Mesendoderm (in vitro differentiated cells): Measurements from ENCODE around the gene FXYD6.

ENCODE experiments used
- DNase-seq: peaks from one replicate; pipeline ENCODE4 v3.0.0; 2013
- H2AK5ac ChIP-seq: 2 replicates; pipeline ENCODE4 v1.6.1; 2013; ENCODE audit warnings: low read length, inconsistent platforms
- H2BK120ac ChIP-seq: 2 replicates; pipeline ENCODE4 v1.6.1; 2013; ENCODE audit warnings: low read depth, mild to moderate bottlenecking, low read length, moderate library complexity, mixed read lengths
- H2BK15ac ChIP-seq: replicated peaks from 2 replicates; pipeline ENCODE4 v1.6.1; 2013; ENCODE audit warnings: low read depth, mild to moderate bottlenecking, moderate library complexity
- H2BK5ac ChIP-seq: 2 replicates; pipeline ENCODE4 v1.6.1; 2013; ENCODE audit warnings: low read length, inconsistent platforms
- H3K18ac ChIP-seq: 2 replicates; pipeline ENCODE4 v1.6.1; 2013; ENCODE audit warnings: mild to moderate bottlenecking, low read length, mixed read lengths
- H3K23ac ChIP-seq: one replicate; pipeline ENCODE4 v1.6.1; 2013; ENCODE audit warnings: low read length
- H3K27ac ChIP-seq: 2 replicates; pipeline ENCODE4 v1.5.1; 2013; ENCODE audit warnings: low read depth, mild to moderate bottlenecking, inconsistent platforms, low read length, moderate library complexity
- H3K27me3 ChIP-seq: 2 replicates; pipeline ENCODE4 v1.6.1; 2013; ENCODE audit warnings: low read length, control low read depth, mild to moderate bottlenecking, inconsistent platforms; ENCODE audit not compliant: insufficient read depth, poor library complexity
- H3K36me3 ChIP-seq: 2 replicates; pipeline ENCODE4 v1.6.1; 2013; ENCODE audit warnings: low read length, inconsistent platforms; ENCODE audit not compliant: control insufficient read depth, insufficient read depth
- H3K4ac ChIP-seq: one replicate; pipeline ENCODE4 v1.6.1; 2013; ENCODE audit warnings: low read depth, mild to moderate bottlenecking, low read length, moderate library complexity
- H3K4me1 ChIP-seq: 2 replicates; pipeline ENCODE4 v1.6.1; 2013; ENCODE audit warnings: low read depth, low read length, inconsistent platforms; ENCODE audit not compliant: control insufficient read depth
- H3K4me2 ChIP-seq: 2 replicates; pipeline ENCODE4 v1.6.1; 2013; ENCODE audit warnings: low read length
- H3K4me3 ChIP-seq: 2 replicates; pipeline ENCODE4 v1.5.1; 2013; ENCODE audit warnings: mild to moderate bottlenecking, low read length
- H3K56ac ChIP-seq: one replicate; pipeline ENCODE4 v1.6.1; 2013; ENCODE audit warnings: low read length
- H3K79me1 ChIP-seq: 2 replicates; pipeline ENCODE4 v1.6.1; 2013; ENCODE audit warnings: low read length, inconsistent platforms
- H3K79me2 ChIP-seq: 2 replicates; pipeline ENCODE4 v1.6.1; 2013; ENCODE audit warnings: mild to moderate bottlenecking, low read length; ENCODE audit not compliant: control insufficient read depth, insufficient read depth
- H3K9ac ChIP-seq: 2 replicates; pipeline ENCODE4 v1.6.1; 2013; ENCODE audit warnings: low read length, inconsistent platforms
- H4K5ac ChIP-seq: one replicate; pipeline ENCODE4 v1.6.1; 2013; ENCODE audit warnings: low read length
- H4K8ac ChIP-seq: one replicate; pipeline ENCODE4 v1.6.1; 2013; ENCODE audit warnings: low read depth, mild to moderate bottlenecking, control low read depth, low read length, moderate library complexity
- WGBS: extraction: QIAGEN DNeasy Blood & Tissue Kit; methylation state at CpG from one replicate; pipeline ENCODE4 v1.1.7; 2013; ENCODE audit warnings: low lambda C conversion rate, missing lambda C conversion rate; ENCODE audit not compliant: insufficient coverage; ENCODE audit errors: extremely low coverage; 5-methylcytosine and 5-hydroxymethylcytosine counted together

FXYD6 gene

GRCh38 chr11:117840881-117841550, 35.4 kb downstream of the FXYD6 start:
- no peak overlapping the region for H3K4me3 ChIP-seq
- no peak overlapping the region for H4K8ac ChIP-seq
- H3K27me3 ChIP-seq = no peaks in the 10 kb centered on the region
- no peak overlapping the region for H3K4ac ChIP-seq
- H2BK15ac ChIP-seq = no peak overlapping the region
- no peak overlapping the region for H3K18ac ChIP-seq
- no peak overlapping the region for H4K5ac ChIP-seq
- H3K4me1 ChIP-seq = no peaks in the 10 kb centered on the region
- no peak overlapping the region for H2AK5ac ChIP-seq
- no peak overlapping the region for H3K27ac ChIP-seq
- no peak overlapping the region for H2BK5ac ChIP-seq
- H3K79me1 ChIP-seq = no peaks in the 10 kb centered on the region
- no CpG with 5 or more reads among the region's 11 CpGs for WGBS
- H3K23ac ChIP-seq = no peak overlapping the region
- no peak overlapping the region for H3K4me2 ChIP-seq
- no peak for DNase-seq
- no peak overlapping the region for H3K9ac ChIP-seq
- no peak overlapping the region for H3K56ac ChIP-seq
- no peaks in the 10 kb centered on the region for H3K79me2 ChIP-seq
- no peaks in the 10 kb centered on the region for H3K36me3 ChIP-seq
- no peak overlapping the region for H2BK120ac ChIP-seq

DNA sequence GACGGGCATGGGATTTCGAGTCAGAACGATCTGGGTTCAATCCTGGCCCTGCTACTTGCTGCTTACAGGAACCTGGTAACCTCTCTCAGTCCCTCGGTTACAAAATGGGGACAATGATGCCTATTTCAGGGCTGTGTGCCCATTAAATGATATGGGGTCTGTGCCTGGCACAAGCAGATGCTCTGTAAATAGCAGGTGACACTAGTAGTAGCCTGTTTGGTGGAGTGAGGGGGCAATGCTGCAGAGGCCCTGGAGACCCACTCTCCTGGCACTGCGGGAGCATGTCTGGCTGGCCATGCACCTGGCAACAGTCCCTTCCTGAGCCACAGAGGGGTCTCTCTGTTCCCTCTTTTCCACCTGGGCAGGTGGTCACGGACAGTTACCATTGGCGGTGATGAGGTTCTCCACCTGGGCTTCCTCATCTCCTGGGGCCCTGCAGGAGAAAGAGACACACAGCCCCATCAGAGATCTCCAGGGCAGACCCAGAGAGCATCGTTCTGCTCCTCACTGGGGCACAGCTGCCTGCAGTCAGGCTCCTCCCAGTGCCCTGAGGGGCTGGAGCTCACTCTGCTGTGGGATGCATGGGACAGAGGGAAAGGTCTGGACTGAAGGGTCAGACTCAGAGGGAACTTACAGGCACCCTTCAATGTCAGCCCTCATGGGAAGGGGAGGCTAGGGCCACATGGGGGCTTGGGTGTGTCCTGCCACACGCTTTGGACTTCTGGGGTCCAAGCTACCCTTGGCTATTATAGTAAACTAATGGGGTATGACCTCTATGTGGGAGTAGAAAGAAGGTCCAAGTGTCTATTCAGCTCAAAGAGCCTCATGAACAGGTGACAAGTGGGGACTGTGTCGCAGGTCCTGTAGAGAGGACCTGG, 36.3 kb downstream of the FXYD6 start:
- Histone ChIP-seq H4K5ac (no peak overlapping the region), H3K36me3 (no peaks in the 10 kb centered on the region), H3K4me2 (no peak overlapping the region), H3K4me3 (no peak overlapping the region), H2AK5ac (no peak overlapping the region), H3K4ac (no peak overlapping the region), H2BK5ac (no peak overlapping the region), H2BK15ac (no peak overlapping the region), H2BK120ac (no peak overlapping the region), H3K56ac (no peak overlapping the region), H3K23ac (no peak overlapping the region), H4K8ac (no peak overlapping the region), H3K27ac (no peak overlapping the region), H3K27me3 (no peaks in the 10 kb centered on the region), H3K4me1 (no peaks in the 10 kb centered on the region), H3K79me2 (no peaks in the 10 kb centered on the region), H3K79me1 (no peaks in the 10 kb centered on the region), H3K18ac (no peak overlapping the region), H3K9ac (no peak overlapping the region)
- WGBS = no CpG with 5 or more reads among the region's 10 CpGs
- no peak for DNase-seq

DNA sequence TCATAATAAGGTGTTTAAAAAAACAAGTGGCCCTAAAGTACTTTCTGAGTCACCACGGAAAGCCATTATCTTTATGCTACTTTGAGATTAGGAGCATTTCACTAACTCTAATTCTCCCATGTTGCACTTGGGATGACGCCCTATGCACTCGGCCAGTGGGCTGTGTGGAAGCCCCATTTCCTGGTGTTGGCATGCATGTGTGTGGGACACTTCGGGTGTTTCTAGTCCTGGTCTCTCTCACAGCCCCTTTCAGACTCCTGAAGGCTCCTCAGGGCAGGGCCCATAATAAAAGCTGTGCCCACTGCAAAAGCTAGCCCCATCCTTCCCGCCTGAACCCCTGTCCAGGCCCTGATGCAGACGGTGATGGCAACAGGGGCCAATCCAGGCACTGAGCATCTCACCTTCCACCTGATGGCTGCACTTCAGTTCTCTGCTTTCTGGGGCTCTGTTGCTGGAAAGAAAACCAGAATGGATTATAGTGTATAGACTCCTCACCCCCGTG, 37.0 kb downstream of the FXYD6 start:
- H3K4me1 ChIP-seq = no peaks in the 10 kb centered on the region
- H3K9ac ChIP-seq = no peak overlapping the region
- no peak overlapping the region for H4K8ac ChIP-seq
- H3K79me1 ChIP-seq = no peaks in the 10 kb centered on the region
- no peak overlapping the region for H4K5ac ChIP-seq
- no peak overlapping the region for H3K27ac ChIP-seq
- DNase-seq = no peak
- no peak overlapping the region for H2AK5ac ChIP-seq
- no peak overlapping the region for H2BK15ac ChIP-seq
- no peak overlapping the region for H3K4me2 ChIP-seq
- no peak overlapping the region for H3K18ac ChIP-seq
- H3K56ac ChIP-seq = no peak overlapping the region
- no peak overlapping the region for H2BK5ac ChIP-seq
- no peak overlapping the region for H3K4me3 ChIP-seq
- H3K79me2 ChIP-seq = no peaks in the 10 kb centered on the region
- no peak overlapping the region for H3K23ac ChIP-seq
- no peaks in the 10 kb centered on the region for H3K36me3 ChIP-seq
- no peak overlapping the region for H2BK120ac ChIP-seq
- no peak overlapping the region for H3K4ac ChIP-seq
- WGBS = no CpG with 5 or more reads among the region's 7 CpGs
- no peaks in the 10 kb centered on the region for H3K27me3 ChIP-seq

DNA sequence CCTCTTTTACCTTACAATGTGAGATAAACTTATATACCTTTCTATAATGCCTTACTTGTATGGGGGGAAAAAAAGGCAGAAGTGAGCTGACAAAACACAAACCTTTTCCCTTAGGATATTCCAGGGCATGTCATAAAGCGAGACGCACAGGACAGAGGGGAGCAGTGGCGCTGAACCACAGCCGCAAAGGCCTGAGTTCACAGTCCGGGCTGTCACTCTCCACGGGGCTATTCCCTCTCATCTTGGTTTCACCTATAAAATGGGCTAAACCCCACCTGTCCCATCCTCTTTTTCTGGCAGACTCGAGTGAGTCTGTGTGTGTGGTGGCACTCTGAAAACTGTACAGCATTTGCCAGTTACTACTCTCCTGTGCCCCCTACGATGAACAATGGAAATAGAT, 37.6 kb downstream of the FXYD6 start:
- no peak overlapping the region for H3K27ac ChIP-seq
- no peak overlapping the region for H2BK15ac ChIP-seq
- no peak overlapping the region for H2BK120ac ChIP-seq
- no peak for DNase-seq
- H3K4me3 ChIP-seq = no peak overlapping the region
- H3K9ac ChIP-seq = no peak overlapping the region
- no peaks in the 10 kb centered on the region for H3K79me2 ChIP-seq
- no peaks in the 10 kb centered on the region for H3K79me1 ChIP-seq
- H2AK5ac ChIP-seq = no peak overlapping the region
- H3K4me2 ChIP-seq = no peak overlapping the region
- H3K36me3 ChIP-seq = no peaks in the 10 kb centered on the region
- no peaks in the 10 kb centered on the region for H3K4me1 ChIP-seq
- H4K8ac ChIP-seq = no peak overlapping the region
- H4K5ac ChIP-seq = no peak overlapping the region
- no peak overlapping the region for H3K56ac ChIP-seq
- H3K4ac ChIP-seq = no peak overlapping the region
- H2BK5ac ChIP-seq = no peak overlapping the region
- H3K27me3 ChIP-seq = no peaks in the 10 kb centered on the region
- no peak overlapping the region for H3K23ac ChIP-seq
- WGBS = no CpG with 5 or more reads among the region's 8 CpGs
- no peak overlapping the region for H3K18ac ChIP-seq

- Histone ChIP-seq H3K4me2 (no peak overlapping the region), H2BK5ac (no peak overlapping the region), H2BK120ac (no peak overlapping the region), H3K9ac (no peak overlapping the region), H4K5ac (no peak overlapping the region), H3K27ac (no peak overlapping the region), H2AK5ac (no peak overlapping the region), H3K79me2 (no peaks in the 10 kb centered on the region), H3K56ac (no peak overlapping the region), H3K18ac (no peak overlapping the region), H4K8ac (no peak overlapping the region), H3K79me1 (no peaks in the 10 kb centered on the region), H3K36me3 (no peaks in the 10 kb centered on the region), H3K27me3 (no peaks in the 10 kb centered on the region), H3K4ac (no peak overlapping the region), H3K23ac (no peak overlapping the region), H3K4me1 (no peaks in the 10 kb centered on the region), H3K4me3 (no peak overlapping the region), H2BK15ac (no peak overlapping the region)
- no CpG with 5 or more reads among the region's 8 CpGs for WGBS
- DNase-seq = no peak
Measured at GRCh38 chr11:117837791-117838190, 38.7 kb downstream of the FXYD6 start.
